OCI-LY7 (cell line): ENCODE data around the gene RBM33.

Source experiments
- CTCF ChIP-seq: fragments of 200-600 bp; sonication (generic); conservative IDR thresholded peaks from 2 replicates; pipeline ENCODE4 v1.5.1; 2014; ENCODE audit warnings: mild to moderate bottlenecking, antibody characterized with exemption, low read length, moderate library complexity, mixed read lengths
- EZH2phosphoT487 ChIP-seq: fragments of 200-600 bp; sonication (generic); IDR thresholded peaks from 2 replicates; pipeline ENCODE4 v1.6.1; 2018; ENCODE audit warnings: low read depth, borderline replicate concordance, mild to moderate bottlenecking, mixed run types, antibody characterized with exemption, low read length, moderate library complexity, mixed read lengths

- TF ChIP-seq CTCF (no peak), EZH2phosphoT487 (no peak)
These were observed 40.1 kb downstream of the RBM33 start for GRCh38 chr7:155684543-155684942.
